H1 (cell line): Measurements from ENCODE around the gene EMX1. TPM values are rescaled to one million over a fixed set of nuclear protein-coding genes. Genes with fewer than 3 reads are reported as not detected.

Experiments used
- CTCF ChIA-PET: fragments of 300-600 bp; sonication (Branson Sonifier 250); formaldehyde crosslinking; loops from one replicate; lab custom pipeline; 2021; ENCODE audit not compliant: partially characterized antibody; lab: Charles Lee
- POLR2A ChIA-PET: fragments of 300-600 bp; sonication (Branson Sonifier 250); formaldehyde crosslinking; loops from one replicate; lab custom pipeline; 2021; ENCODE audit warnings: inconsistent platforms; ENCODE audit not compliant: partially characterized antibody; lab: Charles Lee
- DNase-seq, 2 experiments: peaks; one replicate each; pipeline versions ENCODE4 v3.0.0 to v3.0.0-alpha.2; 2010 to 2022; ENCODE audit warnings: low spot score in 2 of 2, low read depth in 1 of 2, mixed read lengths in 1 of 2
- FAIRE-seq: peaks from 2 replicates; lab custom pipeline; 2011; peaks lifted over from hg19 to GRCh38; lab: Jason Lieb, UNC
- H2AFZ ChIP-seq: 2 replicates; pipeline ENCODE4 v1.8.1; 2012; ENCODE audit warnings: low read length, inconsistent platforms
- H2AK5ac ChIP-seq: 2 replicates; pipeline ENCODE4 v1.6.1; 2013; ENCODE audit warnings: low read depth, low read length
- H2BK120ac ChIP-seq: replicated peaks from 2 replicates; pipeline ENCODE3; 2013; ENCODE audit warnings: low read depth, low read length, inconsistent platforms
- H2BK12ac ChIP-seq: 2 replicates; pipeline ENCODE4 v1.6.1; 2013; ENCODE audit warnings: low read depth, low read length
- H2BK15ac ChIP-seq: 2 replicates; pipeline ENCODE4 v1.6.1; 2013; ENCODE audit warnings: low read length
- H2BK20ac ChIP-seq: 2 replicates; pipeline ENCODE4 v1.6.1; 2013; ENCODE audit warnings: low read length
- H2BK5ac ChIP-seq: 2 replicates; pipeline ENCODE4 v1.6.1; 2013; ENCODE audit warnings: low read depth, low read length
- H3K14ac ChIP-seq: 2 replicates; pipeline ENCODE4 v1.6.1; 2013; ENCODE audit warnings: inconsistent platforms; ENCODE audit not compliant: insufficient read length
- H3K18ac ChIP-seq: 2 replicates; pipeline ENCODE4 v1.6.1; 2013; ENCODE audit warnings: low read length; ENCODE audit errors: extremely low read depth
- H3K23ac ChIP-seq: 2 replicates; pipeline ENCODE4 v1.6.1; 2013; ENCODE audit warnings: inconsistent platforms; ENCODE audit not compliant: insufficient read length
- H3K23me2 ChIP-seq: 2 replicates; pipeline ENCODE4 v1.6.1; 2013; ENCODE audit warnings: low read depth, low read length
- H3K27ac ChIP-seq: 2 replicates; pipeline ENCODE4 v1.6.1; 2011; ENCODE audit warnings: low read depth, low read length, inconsistent platforms
- H3K27me3 ChIP-seq, 4 experiments: replicated peaks in 1 of 4; 1 replicate in 1 of 4; 2 replicates in 3 of 4; pipeline versions ENCODE4 v1.6.1 to v1.8.1; 2011 to 2013; ENCODE audit warnings: low read length in 3 of 4, mild to moderate bottlenecking in 3 of 4, inconsistent platforms in 2 of 4, mixed read lengths in 2 of 4, moderate library complexity in 1 of 4; ENCODE audit not compliant: control insufficient read depth in 3 of 4, insufficient read depth in 3 of 4; ENCODE audit errors: extremely low read depth in 1 of 4
- H3K36me3 ChIP-seq, 4 experiments: 2 replicates each; pipeline versions ENCODE4 v1.6.1 to v1.8.1; 2011 to 2013; ENCODE audit warnings: mild to moderate bottlenecking in 4 of 4, low read length in 3 of 4, moderate library complexity in 2 of 4, control low read depth in 1 of 4, inconsistent platforms in 1 of 4; ENCODE audit not compliant: insufficient read depth in 4 of 4, control insufficient read depth in 2 of 4
- H3K4ac ChIP-seq: replicated peaks from 2 replicates; pipeline ENCODE3; 2013; ENCODE audit warnings: low read length, low read depth, mixed read lengths, inconsistent platforms; ENCODE audit not compliant: insufficient read length
- H3K4me1 ChIP-seq, 4 experiments: replicated peaks in 1 of 4; 1 replicate in 1 of 4; 2 replicates in 3 of 4; pipeline versions ENCODE4 v1.6.1 to v1.8.1; 2011 to 2013; ENCODE audit warnings: low read length in 3 of 4, inconsistent platforms in 2 of 4, mixed read lengths in 1 of 4; ENCODE audit not compliant: insufficient read depth in 4 of 4, control insufficient read depth in 3 of 4
- H3K4me2 ChIP-seq, 2 experiments: 2 replicates each; pipeline versions ENCODE4 v1.6.1 to v1.8.1; 2011 to 2013; ENCODE audit warnings: low read depth in 2 of 2, low read length in 2 of 2, control low read depth in 1 of 2, inconsistent platforms in 1 of 2, mild to moderate bottlenecking in 1 of 2; ENCODE audit not compliant: insufficient read depth in 1 of 2
- H3K4me3 ChIP-seq, 4 experiments: fragments of 200-600, 300-600 bp in 1 of 4; sonication (generic), shearing (Covaris generic), sonication (Bioruptor Twin) in 1 of 4; 2 replicates each; pipeline versions ENCODE4 v1.5.1 to v1.8.1; 2011 to 2016; ENCODE audit warnings: low read length in 4 of 4, low read depth in 3 of 4, control low read depth in 2 of 4, inconsistent platforms in 2 of 4, mild to moderate bottlenecking in 2 of 4, mixed read lengths in 1 of 4, moderate library complexity in 1 of 4; ENCODE audit not compliant: insufficient read depth in 2 of 4; ENCODE audit errors: extremely low read depth in 1 of 4
- H3K56ac ChIP-seq: replicated peaks from 2 replicates; pipeline ENCODE3; 2013; ENCODE audit warnings: low read depth, mild to moderate bottlenecking, mixed read lengths, low read length, inconsistent platforms; ENCODE audit not compliant: insufficient read length
- H3K79me1 ChIP-seq: 2 replicates; pipeline ENCODE4 v1.6.1; 2013; ENCODE audit warnings: low read depth, low read length, control low read depth
- H3K79me2 ChIP-seq, 2 experiments: 2 replicates each; pipeline versions ENCODE4 v1.6.1 to v1.8.1; 2012 to 2013; ENCODE audit warnings: low read length in 2 of 2, mild to moderate bottlenecking in 2 of 2, inconsistent platforms in 1 of 2; ENCODE audit not compliant: insufficient read depth in 2 of 2, control insufficient read depth in 1 of 2
- H3K9ac ChIP-seq, 4 experiments: replicated peaks in 1 of 4; 1 replicate in 1 of 4; 2 replicates in 3 of 4; pipeline versions ENCODE4 v1.6.1 to v1.8.1; 2011 to 2013; ENCODE audit warnings: low read depth in 3 of 4, low read length in 3 of 4, control low read depth in 2 of 4, mild to moderate bottlenecking in 2 of 4, moderate library complexity in 2 of 4, inconsistent platforms in 1 of 4; ENCODE audit errors: extremely low read depth in 1 of 4
- H3K9me3 ChIP-seq, 2 experiments: 2 replicates each; pipeline versions ENCODE4 v1.6.1 to v1.8.1; 2012 to 2013; ENCODE audit warnings: mild to moderate bottlenecking in 2 of 2, moderate library complexity in 2 of 2, control low read depth in 1 of 2, inconsistent platforms in 1 of 2, low read depth in 1 of 2, low read length in 1 of 2, mixed read lengths in 1 of 2; ENCODE audit not compliant: insufficient read depth in 2 of 2
- H4K20me1 ChIP-seq, 2 experiments: replicated peaks in 1 of 2; 2 replicates each; pipeline versions ENCODE3 to v1.8.1; 2011 to 2013; ENCODE audit warnings: inconsistent platforms in 2 of 2, low read length in 2 of 2, mild to moderate bottlenecking in 1 of 2; ENCODE audit not compliant: insufficient read depth in 2 of 2, control insufficient read depth in 1 of 2
- H4K5ac ChIP-seq: 2 replicates; pipeline ENCODE4 v1.6.1; 2013; ENCODE audit warnings: low read length, low read depth, mixed read lengths, inconsistent platforms; ENCODE audit not compliant: insufficient read length
- H4K8ac ChIP-seq: 2 replicates; pipeline ENCODE4 v1.8.0; 2013; ENCODE audit warnings: mild to moderate bottlenecking, moderate library complexity, low read length, inconsistent platforms; ENCODE audit not compliant: insufficient read depth; ENCODE audit errors: extremely low read depth
- H4K91ac ChIP-seq: replicated peaks from 2 replicates; pipeline ENCODE3; 2013; ENCODE audit warnings: low read length, mixed read lengths, inconsistent platforms; ENCODE audit not compliant: insufficient read length
- ASH2L ChIP-seq: fragments of 200-600, 300-600 bp; sonication (generic); IDR thresholded peaks from one replicate; pipeline ENCODE4 v1.7.1; 2017; ENCODE audit warnings: low read length
- CTBP2 ChIP-seq: IDR thresholded peaks from 2 replicates; pipeline ENCODE4 v1.7.0; 2011; ENCODE audit warnings: borderline replicate concordance, mild to moderate bottlenecking, moderate library complexity, mixed read lengths, low read length; ENCODE audit not compliant: insufficient read depth, insufficient read length
- EGR1 ChIP-seq: IDR thresholded peaks from 2 replicates; pipeline ENCODE4 v1.6.1; 2011; ENCODE audit warnings: low read depth, low read length, borderline replicate concordance
- EZH2 ChIP-seq: fragments of 200-600 bp; sonication (generic); IDR thresholded peaks from 2 replicates; pipeline ENCODE4 v1.7.1; 2012; ENCODE audit warnings: low read depth, mild to moderate bottlenecking, moderate library complexity, low read length, inconsistent platforms; ENCODE audit not compliant: severe bottlenecking
- HDAC6 ChIP-seq: IDR thresholded peaks from one replicate; pipeline ENCODE4 v1.7.1; 2012; ENCODE audit warnings: low read depth, mild to moderate bottlenecking, inconsistent platforms, low read length, moderate library complexity
- KDM4A ChIP-seq: IDR thresholded peaks from one replicate; pipeline ENCODE4 v1.7.1; 2012; ENCODE audit warnings: low read depth, mild to moderate bottlenecking, moderate library complexity, low read length, inconsistent platforms; ENCODE audit not compliant: severe bottlenecking
- MAFK ChIP-seq: IDR thresholded peaks from 2 replicates; pipeline ENCODE4 v1.6.1; 2012; ENCODE audit warnings: low read depth, mild to moderate bottlenecking, improper control_type of control experiment, low read length
- RNF2 ChIP-seq: fragments of 200-900, 300-1000 bp; sonication (generic); IDR thresholded peaks from 2 replicates; pipeline ENCODE4 v1.7.1; 2016; ENCODE audit warnings: borderline replicate concordance, low read depth, mild to moderate bottlenecking, antibody characterized with exemption, low read length; ENCODE audit not compliant: poor library complexity, severe bottlenecking; ENCODE audit errors: missing control alignments
- SUZ12 ChIP-seq: fragments of 200-600 bp; sonication (generic); IDR thresholded peaks from 2 replicates; pipeline ENCODE4 v1.6.1; 2012; ENCODE audit warnings: mild to moderate bottlenecking, inconsistent platforms, low read length, moderate library complexity, mixed read lengths
- WGBS, 2 experiments: shearing (Covaris generic) in 1 of 2; methylation state at CpG; one replicate each; pipeline versions ENCODE4 v1.1.6 to v1.1.7; 2013 to 2015; ENCODE audit warnings: low lambda C conversion rate in 2 of 2, mixed read lengths in 2 of 2, inconsistent platforms in 1 of 2, low coverage in 1 of 2, missing lambda C conversion rate in 1 of 2; ENCODE audit not compliant: insufficient replicate concordance in 2 of 2, insufficient coverage in 1 of 2, insufficient read length in 1 of 2; ENCODE audit errors: extremely low coverage in 1 of 2, missing lambda C conversion rate in 1 of 2; 5-methylcytosine and 5-hydroxymethylcytosine counted together
- polyA plus RNA-seq, 7 experiments: library from polyadenylated mRNA; depleted of rRNA in 3 of 7; stranded (reverse) in 5 of 7; unstranded in 2 of 7; fragments of >200 nt in 5 of 7; fragments of 200-250 nt in 2 of 7; gene quantifications; 1 replicate in 5 of 7; 2 replicates in 1 of 7; 4 replicates in 1 of 7; pipeline versions ENCODE4 v1.2.1 to v1.2.3, GENCODE V29; 2011 to 2013; ENCODE audit warnings: missing spikeins in 2 of 7, mixed read lengths in 2 of 7
- total RNA-seq: library from RNA; stranded (reverse); fragmentation: NEBNext Ultra II Directional; extraction: Animal tissue kit (Norgen Biotek cat#: 25700); gene quantifications from 2 replicates; pipeline ENCODE4 v1.2.1, GENCODE V29; 2021
- TF ChIP-seq, protein P1 (sequence below): IDR thresholded peaks from 2 replicates; pipeline ENCODE4 v1.6.1; 2012; ENCODE audit warnings: inconsistent platforms

The EMX1 gene
- total and polyA plus RNA-seq, 2 of the 8 experiments (the other 6 are each of a cell fraction or from before 2014, with no cell fraction given), result 2.4 to 4.9 TPM

GRCh38 chr2:72917877-72918553 is 696 bp downstream of the EMX1 start:
- Histone ChIP-seq H3K36me3 (peaks cover 0 to 8% (median 0%) of the 10 kb centered on the region in 4 experiments; a peak in 1 of 8 replicates), H3K79me2 (no peaks in the 10 kb centered on the region), H3K4me2 (peak overlapping the region; percentile 84 to 97), H3K27me3 (peaks cover 89 to 96% (median 93%) of the 10 kb centered on the region in 4 experiments), H3K79me1 (no peaks in the 10 kb centered on the region), H2BK5ac (no peak overlapping the region), H3K14ac (no peak overlapping the region), H3K18ac (peak overlapping the region; percentile 7), H3K56ac (no peak overlapping the region), H3K27ac (no peak overlapping the region), H2AFZ (no peak overlapping the region), H3K4me3 (peak overlapping the region; percentile 0 to 70 (median 36); a peak in 7 of 8 replicates), H3K4me1 (peaks cover 20 to 53% (median 28%) of the 10 kb centered on the region in 4 experiments), H4K20me1 (peaks cover 15 to 21% of the 10 kb centered on the region in 2 experiments), H3K23me2 (peaks cover 24% of the 10 kb centered on the region; the same call in 1 of the 2 replicates), H3K9ac (no peak overlapping the region), H2BK15ac (0 out of 2 replicates have a peak overlapping the region, but pooled peaks have one; percentile 46), H4K91ac (no peak overlapping the region), H3K23ac (no peak overlapping the region), H3K4ac (no peak overlapping the region), H4K8ac (no peak overlapping the region), H4K5ac (no peak overlapping the region), H2BK12ac (peak overlapping the region; percentile 97; the same call in 1 of the 2 replicates), H2BK20ac (no peak overlapping the region), H2AK5ac (no peak overlapping the region), H3K9me3 (peaks cover 0 to 4% of the 10 kb centered on the region in 2 experiments; a peak in 1 of 4 replicates), H2BK120ac (no peak overlapping the region)
- 3% methylated on average over 59 of the region's 89 CpGs; no CpG with 5 or more reads in 1 of the 2 experiments for WGBS, 2 experiments
- FAIRE-seq (no peak), DNase-seq (peak in 1 of 2 experiments; percentile 71)
- CTCF ChIA-PET, result interaction anchor here (1.0 to 24.3 kb wide), 10 partner anchors 8 to 259 kb away, joined by 3 to 497 read pairs (median 4); partner anchors contain the start of gene SPR
- TF ChIP-seq, protein P1, sequence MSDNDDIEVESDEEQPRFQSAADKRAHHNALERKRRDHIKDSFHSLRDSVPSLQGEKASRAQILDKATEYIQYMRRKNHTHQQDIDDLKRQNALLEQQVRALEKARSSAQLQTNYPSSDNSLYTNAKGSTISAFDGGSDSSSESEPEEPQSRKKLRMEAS, result peak; percentile 25; the same call in 1 of the 2 replicates
- TF ChIP-seq EZH2 (peak; percentile 98), KDM4A (peak; percentile 70), RNF2 (peak; percentile 89), CTBP2 (peak; percentile 15), SUZ12 (peak; percentile 100), HDAC6 (no peak), MAFK (no peak), EGR1 (peak; percentile 44; the same call in 1 of the 2 replicates), ASH2L (peak; percentile 13)
- POLR2A ChIA-PET, result interaction anchor here (0.7 to 2.8 kb wide), 14 partner anchors 9 to 113 kb away, joined by 3 to 21 read pairs (median 4); partner anchors contain the start of gene SPR
